ENCODE measurements around the gene TMED10. TPM values are rescaled to one million over a fixed set of nuclear protein-coding genes. Genes with fewer than 3 reads are reported as not detected.
"Not testable (repeated sequence)": the region's sequence is repeated elsewhere in the genome, so short reads cannot be mapped to it uniquely, and the experiment has no call there.

TMED10 gene
- total RNA-seq, 4 donors from 2014 or later: 289 to 559 (median 388) TPM

DNA sequence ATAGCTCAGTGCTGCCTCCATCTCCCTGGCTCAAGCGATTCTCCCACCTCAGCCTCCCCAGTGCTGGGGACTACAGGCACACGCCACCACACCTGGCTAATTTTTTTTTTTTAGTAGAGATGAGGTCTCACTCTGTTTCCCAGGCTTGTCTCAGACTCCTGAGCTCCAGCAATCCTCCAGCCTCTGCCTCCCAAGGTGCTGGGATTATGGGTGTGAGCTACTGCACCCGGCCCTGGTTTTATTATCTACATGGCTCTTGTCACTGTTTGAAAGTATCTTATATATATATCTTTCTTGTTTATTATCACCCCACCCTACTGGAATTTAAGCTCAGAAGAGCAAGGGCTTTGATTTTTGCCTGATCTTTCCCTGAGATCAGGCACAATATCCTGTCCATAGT, 7.6 kb upstream of the TMED10 start:
- peak overlapping the region; percentile 81 to 90 (median 82) for H3K27ac ChIP-seq
- no peaks in the 10 kb centered on the region for H3K27me3 ChIP-seq
- DNase-seq: no peak
- no peaks in the 10 kb centered on the region for H3K36me3 ChIP-seq
- peaks cover 39 to 41% of the 10 kb centered on the region in 2 donors for H3K4me1 ChIP-seq
- no peak for TF ChIP-seq POLR2A (IDR thresholded peaks at IDR 0.05)
- TF ChIP-seq CTCF (IDR thresholded peaks at IDR 0.05): no peak
- no peak overlapping the region for H3K4me3 ChIP-seq (replicated peaks in 1 of 3)
- no peaks in the 10 kb centered on the region for H3K9me3 ChIP-seq
- intact Hi-C loops (cut with DNase I): no loop called here
- 96% methylated on average over 3 of the region's 3 CpGs for WGBS, 2 donors

DNA sequence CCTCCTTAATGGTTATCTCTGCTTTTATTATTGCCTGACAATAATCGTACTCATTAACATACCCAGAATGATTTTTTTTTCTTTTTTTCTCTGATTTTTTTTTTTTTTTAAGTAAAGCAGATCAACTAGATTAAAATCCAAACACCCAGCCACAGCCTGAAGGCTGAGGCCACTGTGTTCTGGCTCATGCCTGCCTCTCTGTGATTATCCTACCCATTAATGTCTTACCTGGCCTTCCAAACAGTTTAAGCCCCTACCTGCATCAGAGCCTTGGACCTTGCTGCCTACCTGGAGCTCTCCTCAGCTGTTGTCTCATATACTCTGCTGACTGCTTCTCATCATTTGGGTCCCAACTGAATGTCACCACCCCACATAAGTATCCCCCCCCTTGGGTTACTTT, 6.8 kb upstream of the TMED10 start:
- Histone ChIP-seq H3K36me3 (no peaks in the 10 kb centered on the region), H3K4me3 (replicated peaks in 1 of 3) (no peak overlapping the region), H3K27me3 (no peaks in the 10 kb centered on the region), H3K9me3 (no peaks in the 10 kb centered on the region), H3K27ac (peak overlapping the region; percentile 81 to 90 (median 82)), H3K4me1 (peaks cover 39 to 41% of the 10 kb centered on the region in 2 donors)
- intact Hi-C loops (cut with DNase I): no loop called here
- DNase-seq: peak; percentile 33 to 38
- no peak for TF ChIP-seq CTCF (IDR thresholded peaks at IDR 0.05)
- TF ChIP-seq POLR2A (IDR thresholded peaks at IDR 0.05): no peak
- 41 to 46% methylated on average over 1 of the region's 1 CpG for WGBS, 2 donors

DNA sequence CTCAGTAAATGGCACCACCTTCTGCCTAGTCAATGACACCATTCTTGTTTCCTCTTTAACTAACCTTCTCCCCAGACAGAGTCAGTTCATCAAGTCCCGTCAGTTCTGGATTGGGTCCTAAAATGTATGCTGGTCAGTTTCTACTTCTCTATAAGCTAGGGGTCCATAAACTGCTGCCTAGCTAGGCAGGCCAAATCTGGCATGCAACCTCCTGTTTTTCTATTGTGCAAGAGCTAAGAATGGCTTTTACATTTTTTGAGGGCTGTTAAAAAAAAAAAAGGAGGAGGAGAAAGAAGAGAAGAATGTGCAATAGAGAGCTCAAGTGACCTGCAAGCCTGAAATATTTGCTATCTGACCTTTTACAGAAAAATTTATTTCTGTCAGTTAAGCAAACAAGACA, 6.4 kb upstream of the TMED10 start:
- Histone ChIP-seq H3K36me3 (no peaks in the 10 kb centered on the region), H3K4me1 (peaks cover 39 to 41% of the 10 kb centered on the region in 2 donors), H3K27me3 (no peaks in the 10 kb centered on the region), H3K9me3 (no peaks in the 10 kb centered on the region), H3K27ac (peak overlapping the region; percentile 81 to 90 (median 82)), H3K4me3 (replicated peaks in 1 of 3) (no peak overlapping the region)
- peak; percentile 30 to 45 for DNase-seq
- TF ChIP-seq CTCF (IDR thresholded peaks at IDR 0.05) (no peak), POLR2A (IDR thresholded peaks at IDR 0.05) (no peak)
- 48 to 55% methylated on average over 1 of the region's 1 CpG for WGBS, 2 donors
- intact Hi-C loops (cut with DNase I): no loop called here

DNA sequence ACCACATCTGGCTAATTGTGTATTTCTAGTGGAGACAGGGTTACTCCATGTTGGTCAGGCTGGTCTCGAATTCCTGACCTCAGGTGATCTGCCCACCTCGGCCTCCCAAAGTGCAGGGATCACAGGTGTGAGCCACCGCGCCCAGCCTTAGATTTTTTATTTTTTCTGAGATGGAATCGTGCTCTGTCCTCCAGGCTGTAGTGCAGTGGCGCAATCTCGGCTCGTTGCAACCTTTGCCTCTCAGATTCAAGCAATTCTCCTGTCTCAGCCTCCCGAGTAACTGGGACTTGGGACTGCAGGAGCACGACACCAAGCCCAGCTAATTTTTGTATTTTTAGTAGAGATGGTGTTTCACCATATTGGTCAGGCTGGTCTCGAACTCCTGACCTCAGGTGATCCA, 5.8 kb upstream of the TMED10 start:
- peak overlapping the region; percentile 81 to 90 (median 82) for H3K27ac ChIP-seq
- H3K36me3 ChIP-seq; H3K9me3 ChIP-seq; intact Hi-C loops (cut with DNase I); H3K27me3 ChIP-seq; H3K4me3 ChIP-seq (replicated peaks in 1 of 3); DNase-seq: not testable (repeated sequence)
- 76 to 86% methylated on average over 11 of the region's 11 CpGs for WGBS, 2 donors
- peaks cover 39 to 41% of the 10 kb centered on the region in 2 donors for H3K4me1 ChIP-seq

GRCh38 chr14:75181293-75182062, 5.1 kb upstream of the TMED10 start:
- Histone ChIP-seq H3K4me3 (replicated peaks in 1 of 3) (no peak overlapping the region), H3K27me3 (no peaks in the 10 kb centered on the region), H3K4me1 (peaks cover 39 to 41% of the 10 kb centered on the region in 2 donors), H3K36me3 (no peaks in the 10 kb centered on the region), H3K27ac (peak overlapping the region; percentile 37 to 90 (median 82)), H3K9me3 (no peaks in the 10 kb centered on the region)
- intact Hi-C loops (cut with DNase I): no loop called here
- 9 to 33% methylated on average over 1 of the region's 1 CpG for WGBS, 2 donors
- TF ChIP-seq POLR2A (IDR thresholded peaks at IDR 0.05) (no peak), CTCF (IDR thresholded peaks at IDR 0.05) (peak in 1 of 6 experiments; percentile 11)
- DNase-seq: peak; percentile 41 to 42
